ES-I3 (cell line): ENCODE results near the gene STK39.

Experiments used
- H3K36me3 ChIP-seq: 2 replicates; pipeline ENCODE4 v1.6.1; 2013; ENCODE audit warnings: mild to moderate bottlenecking, low read length, control low read depth, moderate library complexity; ENCODE audit not compliant: insufficient read depth
- H3K4me1 ChIP-seq: 2 replicates; pipeline ENCODE4 v1.6.1; 2013; ENCODE audit warnings: mild to moderate bottlenecking, control low read depth, low read length; ENCODE audit not compliant: insufficient read depth
- H3K9ac ChIP-seq: 2 replicates; pipeline ENCODE4 v1.6.1; 2013; ENCODE audit warnings: low read depth, mild to moderate bottlenecking, low read length, moderate library complexity
- H3K9me3 ChIP-seq: 2 replicates; pipeline ENCODE4 v1.6.1; 2013; ENCODE audit warnings: mild to moderate bottlenecking, low read length, moderate library complexity; ENCODE audit not compliant: control insufficient read depth, insufficient read depth

The STK39 gene

DNA sequence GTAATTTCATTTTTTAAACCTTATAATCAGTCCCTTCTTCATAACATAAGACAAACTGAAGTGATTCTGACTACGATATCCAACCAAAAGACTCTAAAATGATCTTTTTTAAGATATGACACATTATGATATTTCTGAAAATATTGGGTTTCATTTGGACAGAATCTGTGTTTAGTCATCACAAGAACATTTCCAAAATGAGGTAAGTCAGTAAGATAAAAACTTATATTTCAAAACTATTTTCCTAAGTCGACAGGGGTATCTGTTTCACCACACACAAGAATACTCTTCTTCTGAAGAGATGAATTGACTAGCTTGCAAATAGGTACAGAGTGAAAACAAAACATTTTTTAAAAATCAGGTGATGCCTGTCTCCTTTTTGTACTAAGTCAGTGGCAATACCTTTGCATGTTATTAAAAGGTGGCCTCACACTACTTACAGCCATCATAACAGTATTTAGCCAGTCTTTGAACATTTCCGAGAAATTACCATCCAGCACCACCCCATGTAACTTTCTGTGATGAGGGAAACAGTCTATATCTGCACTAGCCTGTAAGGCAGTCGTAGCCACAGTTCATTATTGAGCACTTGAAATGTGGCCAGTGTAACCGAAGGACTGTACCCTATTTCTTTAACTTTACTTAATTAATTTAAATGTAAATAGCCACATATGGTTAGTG is 13.5 kb downstream of the STK39 start:
- Histone ChIP-seq H3K9ac (no peak overlapping the region), H3K36me3 (no peaks in the 10 kb centered on the region), H3K9me3 (no peaks in the 10 kb centered on the region), H3K4me1 (no peaks in the 10 kb centered on the region)

DNA sequence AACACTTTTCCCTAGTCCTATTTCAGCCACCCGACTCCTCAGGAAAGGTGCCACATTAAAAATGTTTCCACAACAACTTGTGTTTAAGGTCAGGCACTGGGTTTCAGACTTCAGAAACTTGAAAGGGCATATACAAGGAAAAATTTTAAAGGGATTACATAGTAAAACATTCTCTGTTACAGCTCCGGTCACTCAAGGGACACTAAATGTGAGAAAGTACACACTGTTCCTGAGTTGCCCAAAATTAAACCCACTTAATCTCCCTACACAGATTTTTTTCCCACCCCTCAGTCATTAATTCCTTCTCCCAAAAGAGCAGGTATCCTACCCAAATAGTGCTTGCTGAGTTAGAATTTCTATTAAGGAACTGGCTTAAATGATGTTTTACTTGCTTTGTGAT is 14.2 kb downstream of the STK39 start:
- Histone ChIP-seq H3K9me3 (no peaks in the 10 kb centered on the region), H3K36me3 (no peaks in the 10 kb centered on the region), H3K9ac (no peak overlapping the region), H3K4me1 (no peaks in the 10 kb centered on the region)

DNA sequence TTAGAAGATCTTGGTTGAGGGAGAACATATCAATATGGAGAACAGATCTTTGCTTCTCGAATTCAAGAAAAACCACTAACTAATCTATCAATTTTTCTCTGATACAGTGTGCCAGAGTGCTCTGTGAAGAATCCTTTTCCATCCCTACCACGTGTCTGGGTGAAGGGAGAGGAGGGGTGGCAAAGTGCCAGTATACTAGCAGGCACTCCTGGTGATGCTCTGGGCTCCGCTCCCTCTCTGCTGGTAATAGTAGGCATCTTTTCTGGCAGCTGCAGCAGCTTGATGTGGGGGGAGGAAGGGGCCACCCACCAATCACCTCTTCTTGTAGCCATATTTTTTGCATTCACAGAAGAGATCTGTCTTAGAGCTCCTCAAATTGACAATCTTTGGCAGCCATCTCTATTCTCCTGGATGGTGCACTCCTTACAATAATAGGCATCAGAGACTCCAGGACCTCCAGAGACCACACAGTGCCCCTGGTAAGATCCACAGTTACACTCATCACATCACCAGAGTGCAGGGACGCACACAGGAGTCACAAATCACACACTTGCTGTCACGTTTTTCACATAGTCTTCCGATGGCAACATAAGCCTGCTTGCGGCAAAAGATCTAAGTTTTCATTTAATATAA is 15.7 kb downstream of the STK39 start:
- Histone ChIP-seq H3K9ac (no peak overlapping the region), H3K36me3 (no peaks in the 10 kb centered on the region), H3K4me1 (no peaks in the 10 kb centered on the region), H3K9me3 (no peaks in the 10 kb centered on the region)

DNA sequence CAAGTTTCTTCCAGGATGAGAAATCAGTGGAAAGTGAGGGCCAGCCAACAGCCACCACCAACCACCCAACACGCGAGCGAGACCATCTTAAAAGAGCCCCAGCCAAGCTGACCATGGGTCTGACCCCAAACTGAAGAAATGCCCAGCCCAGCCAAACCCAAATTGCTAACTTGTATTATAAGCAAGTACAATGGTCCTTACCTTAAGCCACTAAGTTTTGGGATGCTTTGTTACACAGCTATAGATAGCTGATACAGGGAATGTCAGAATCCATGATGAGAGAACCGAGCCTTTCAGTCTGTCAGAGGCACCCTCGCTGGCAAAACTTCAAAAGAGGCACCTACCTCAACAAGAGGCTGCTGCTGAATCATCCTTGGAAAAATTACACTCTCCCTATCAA is 17.0 kb downstream of the STK39 start:
- Histone ChIP-seq H3K4me1 (no peaks in the 10 kb centered on the region), H3K9me3 (no peaks in the 10 kb centered on the region), H3K36me3 (no peaks in the 10 kb centered on the region), H3K9ac (no peak overlapping the region)

DNA sequence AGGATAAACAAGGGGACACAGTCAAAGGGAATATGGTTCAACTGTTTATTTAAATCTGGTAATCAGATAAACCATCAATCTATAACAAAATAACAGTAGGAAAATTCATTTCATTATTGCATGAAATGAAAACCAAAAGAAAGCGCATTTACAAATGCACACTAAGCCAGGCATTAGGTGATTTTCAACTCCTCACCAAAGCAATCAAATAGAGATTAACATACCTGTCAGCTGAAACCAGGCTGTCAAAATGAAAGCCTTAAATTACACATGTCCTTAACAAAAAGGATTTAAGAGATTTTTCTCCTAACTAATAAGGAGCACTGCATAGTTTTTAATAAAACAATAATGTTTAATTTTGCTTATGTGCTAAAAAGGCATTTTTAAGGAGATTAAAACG is 23.0 kb downstream of the STK39 start:
- Histone ChIP-seq H3K9ac (no peak overlapping the region), H3K4me1 (peaks cover 6% of the 10 kb centered on the region; the same call in 1 of the 2 replicates), H3K9me3 (no peaks in the 10 kb centered on the region), H3K36me3 (no peaks in the 10 kb centered on the region)

DNA sequence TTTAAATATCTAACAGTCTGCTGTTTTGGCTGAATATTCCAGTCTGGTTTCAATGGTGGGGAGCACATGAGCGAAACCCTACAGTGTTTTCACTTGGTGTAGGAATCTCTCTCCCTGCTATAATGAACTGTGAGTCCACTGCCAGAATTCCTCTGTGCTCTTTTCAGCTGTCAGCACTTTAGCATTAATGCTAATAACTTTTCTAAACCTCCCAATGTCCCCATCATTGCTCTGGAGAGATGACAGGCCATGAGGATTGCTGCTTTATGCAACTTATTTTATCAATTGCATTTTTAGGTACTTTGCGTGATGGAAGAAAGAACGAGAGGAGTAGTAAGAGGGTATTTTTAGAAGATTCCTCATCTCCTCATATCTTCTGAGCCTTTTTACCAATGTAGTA is 25.3 kb downstream of the STK39 start:
- Histone ChIP-seq H3K36me3 (no peaks in the 10 kb centered on the region), H3K9ac (no peak overlapping the region), H3K4me1 (peaks cover 6% of the 10 kb centered on the region; the same call in 1 of the 2 replicates), H3K9me3 (no peaks in the 10 kb centered on the region)

DNA sequence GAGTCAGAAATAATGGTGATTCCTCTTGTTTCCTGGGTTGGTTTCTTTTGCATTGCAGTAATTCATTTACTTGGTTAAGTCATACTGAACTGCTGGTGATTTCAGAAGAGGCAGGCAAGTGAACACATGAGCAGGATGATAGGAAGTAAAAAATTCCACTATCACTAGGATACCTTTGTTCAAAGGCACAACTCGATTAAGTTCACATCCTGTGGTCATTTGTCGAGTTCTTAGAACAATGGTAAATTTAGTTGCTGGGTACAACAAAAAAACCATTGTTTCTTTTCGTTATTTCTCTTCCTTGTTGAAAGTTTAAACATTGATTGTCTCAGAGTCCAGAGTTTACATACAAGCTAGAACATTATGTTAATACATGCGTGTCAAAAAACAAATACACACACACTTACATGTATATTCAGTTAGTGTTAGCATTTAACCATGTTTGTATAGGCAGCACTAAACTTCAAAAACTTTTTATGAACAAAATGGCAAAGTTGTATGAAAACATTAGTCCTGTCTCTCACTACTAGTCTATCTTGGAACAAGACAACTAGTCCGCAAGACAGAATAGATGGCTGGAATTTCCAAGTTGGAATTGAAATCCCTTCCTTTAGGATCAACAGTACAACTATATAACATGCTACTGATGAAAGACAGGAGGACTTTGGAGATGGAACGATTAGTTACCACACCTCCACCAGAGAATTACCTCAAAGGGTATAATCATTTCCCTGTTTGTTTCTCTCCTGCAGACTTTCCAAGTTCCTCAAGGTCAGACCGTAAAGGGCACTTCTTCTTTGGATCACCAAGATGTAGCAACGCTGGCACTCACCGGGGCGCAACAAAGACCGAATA is 26.2 kb downstream of the STK39 start:
- Histone ChIP-seq H3K36me3 (no peaks in the 10 kb centered on the region), H3K9me3 (no peaks in the 10 kb centered on the region), H3K4me1 (peaks cover 6% of the 10 kb centered on the region; the same call in 1 of the 2 replicates), H3K9ac (no peak overlapping the region)

DNA sequence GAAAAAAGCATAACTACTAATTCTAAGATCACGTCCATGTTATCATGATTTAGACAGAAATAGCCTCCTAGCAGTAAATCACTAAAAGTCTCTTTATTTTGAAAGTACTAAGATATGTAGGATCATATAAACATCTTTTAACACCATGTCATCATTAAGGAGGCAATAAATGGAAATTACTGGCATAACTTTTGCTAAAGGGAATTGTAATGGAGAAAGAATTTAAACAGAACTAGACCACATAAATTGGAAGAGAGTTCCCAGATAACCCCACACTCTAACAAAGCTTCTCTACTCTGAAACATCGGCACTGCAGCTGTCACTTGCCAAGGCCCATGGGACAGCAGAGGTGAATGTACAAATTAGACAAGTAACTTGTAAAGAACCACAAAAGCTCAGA is 29.5 kb downstream of the STK39 start:
- H3K36me3 ChIP-seq, result no peaks in the 10 kb centered on the region
- H3K9me3 ChIP-seq, result no peaks in the 10 kb centered on the region
- peaks cover 6% of the 10 kb centered on the region; the same call in 1 of the 2 replicates for H3K4me1 ChIP-seq
- no peak overlapping the region for H3K9ac ChIP-seq

DNA sequence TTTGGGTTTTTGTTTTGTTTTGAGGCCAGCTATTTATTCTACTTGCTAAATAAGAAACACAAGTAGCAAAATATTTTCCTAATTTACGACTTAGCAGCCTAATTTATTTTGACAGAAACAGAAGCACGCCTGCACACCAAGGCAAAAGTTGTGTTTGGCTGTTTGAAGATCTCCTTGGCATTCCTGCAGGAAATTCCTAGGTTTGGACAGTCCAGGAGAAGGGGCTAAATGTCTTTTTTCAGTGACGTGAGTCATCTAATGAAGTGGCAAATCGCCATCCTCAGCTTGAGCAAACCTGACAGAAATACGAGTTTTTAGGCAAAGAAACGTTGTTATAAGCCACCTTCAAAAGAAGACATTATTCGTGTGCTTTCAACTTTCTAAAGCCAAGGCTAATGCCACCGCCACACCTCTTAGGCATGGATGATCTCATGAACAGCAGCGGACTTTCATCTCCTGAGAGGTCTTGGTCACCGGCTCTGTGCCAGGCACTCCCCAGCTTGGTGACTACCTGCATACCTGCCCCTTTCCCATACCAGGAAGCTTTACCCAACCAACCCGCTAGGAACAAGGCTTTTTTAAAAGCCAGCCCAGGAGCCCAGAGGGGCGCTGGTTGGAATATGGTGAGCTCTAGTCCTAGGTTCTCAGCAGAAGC is 30.9 kb downstream of the STK39 start:
- H3K9me3 ChIP-seq, result no peaks in the 10 kb centered on the region
- H3K9ac ChIP-seq, result no peak overlapping the region
- peaks cover 13% of the 10 kb centered on the region; the same call in 1 of the 2 replicates for H3K4me1 ChIP-seq
- H3K36me3 ChIP-seq, result no peaks in the 10 kb centered on the region

DNA sequence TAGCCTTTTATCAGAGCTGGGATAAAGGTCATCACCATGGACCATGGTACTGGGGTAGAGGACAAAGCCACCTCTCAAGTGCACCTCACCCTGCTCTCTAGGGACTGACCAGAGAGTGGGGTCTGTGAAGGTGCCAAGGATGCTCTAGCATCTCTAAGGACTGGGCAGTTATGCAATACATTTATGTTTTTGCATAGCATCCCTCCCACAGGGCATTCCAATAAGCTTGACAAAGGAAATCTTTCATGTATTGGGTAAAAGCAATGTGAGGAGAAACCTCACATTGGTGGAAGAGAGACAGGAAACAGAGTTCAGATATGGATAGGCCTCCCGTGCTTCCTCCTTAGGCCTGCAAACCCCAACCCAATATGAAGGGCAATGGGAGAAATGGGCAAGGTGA is 31.6 kb downstream of the STK39 start:
- no peak overlapping the region for H3K9ac ChIP-seq
- no peaks in the 10 kb centered on the region for H3K36me3 ChIP-seq
- H3K4me1 ChIP-seq, result peaks cover 10% of the 10 kb centered on the region; the same call in 1 of the 2 replicates
- no peaks in the 10 kb centered on the region for H3K9me3 ChIP-seq

DNA sequence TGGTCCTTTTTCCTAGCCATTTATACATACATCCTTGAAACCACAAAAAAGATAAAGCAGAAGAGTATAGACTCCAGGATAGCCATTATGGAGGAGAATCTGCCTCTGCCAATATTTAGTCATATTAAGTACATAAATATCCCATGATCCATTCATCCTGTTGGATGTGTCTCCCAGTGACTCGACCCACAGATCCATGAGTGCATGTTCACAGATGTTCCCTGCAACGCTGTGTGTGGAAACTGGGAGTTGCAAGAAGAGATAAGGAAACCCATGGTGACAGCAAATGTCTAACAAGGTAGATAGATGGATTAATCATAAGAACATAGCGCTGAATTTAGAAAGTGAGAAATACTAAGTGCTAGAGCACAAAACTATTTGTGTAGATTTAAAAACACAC is 34.5 kb downstream of the STK39 start:
- no peaks in the 10 kb centered on the region for H3K36me3 ChIP-seq
- H3K4me1 ChIP-seq, result peaks cover 7% of the 10 kb centered on the region; the same call in 1 of the 2 replicates
- no peaks in the 10 kb centered on the region for H3K9me3 ChIP-seq
- H3K9ac ChIP-seq, result no peak overlapping the region

DNA sequence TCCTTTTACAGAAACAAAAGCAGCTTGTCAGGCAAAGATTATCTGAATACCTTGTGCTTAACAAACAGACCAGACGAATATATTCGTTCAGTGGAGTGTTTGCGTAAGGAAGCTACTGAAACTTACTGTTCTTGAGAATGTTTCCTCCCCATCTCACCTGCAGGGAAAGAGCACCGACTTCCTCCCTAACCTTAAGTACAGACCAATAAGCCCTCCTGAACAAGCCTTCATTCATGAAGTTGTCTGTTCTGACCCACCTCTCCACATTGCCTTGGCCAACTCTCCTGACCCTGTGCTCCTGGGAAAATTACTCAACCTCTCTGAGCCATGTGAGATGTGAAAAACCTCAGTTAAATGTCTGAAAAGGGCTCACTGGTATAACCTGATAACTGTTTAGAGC is 35.2 kb downstream of the STK39 start:
- Histone ChIP-seq H3K9ac (no peak overlapping the region), H3K9me3 (no peaks in the 10 kb centered on the region), H3K4me1 (peaks cover 7% of the 10 kb centered on the region; the same call in 1 of the 2 replicates), H3K36me3 (no peaks in the 10 kb centered on the region)

DNA sequence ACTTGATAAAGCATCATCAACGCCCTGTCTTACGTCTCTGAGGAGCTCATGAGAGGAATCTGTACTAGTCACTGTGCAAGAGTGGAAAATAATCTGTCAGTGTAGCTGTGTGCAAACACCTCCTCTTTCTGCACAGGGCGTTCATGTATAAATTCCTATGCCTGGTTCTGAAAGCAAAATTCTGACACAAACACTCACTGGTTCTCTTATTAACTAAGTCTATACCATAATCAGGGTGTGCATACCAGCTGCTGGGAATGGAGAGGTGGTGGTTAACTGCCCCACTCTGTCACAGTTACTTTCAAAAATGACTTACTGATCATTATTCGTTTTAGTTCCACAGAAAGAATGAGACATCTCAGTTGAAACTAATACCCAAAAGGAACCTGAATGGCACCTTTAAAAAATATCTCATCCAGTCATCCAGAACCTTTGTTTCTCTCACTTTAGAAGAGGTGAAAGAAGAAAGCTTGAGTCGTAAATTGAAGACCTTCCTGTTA is 35.7 kb downstream of the STK39 start:
- H3K36me3 ChIP-seq, result no peaks in the 10 kb centered on the region
- H3K9ac ChIP-seq, result no peak overlapping the region
- peaks cover 7% of the 10 kb centered on the region; the same call in 1 of the 2 replicates for H3K4me1 ChIP-seq
- no peaks in the 10 kb centered on the region for H3K9me3 ChIP-seq
